HG03066 (cell line): ENCODE measurements around the gene HERC4.
"Not testable (repeated sequence)": the region's sequence is repeated elsewhere in the genome, so short reads cannot be mapped to it uniquely, and the experiment has no call there.

Source experiments
- ATAC-seq: cut with Tn5 transposase; IDR thresholded peaks from one replicate; pipeline ENCODE4 v1.9.1; 2021; ENCODE audit warnings: low read depth; ENCODE audit not compliant: unreplicated experiment

The HERC4 gene

DNA sequence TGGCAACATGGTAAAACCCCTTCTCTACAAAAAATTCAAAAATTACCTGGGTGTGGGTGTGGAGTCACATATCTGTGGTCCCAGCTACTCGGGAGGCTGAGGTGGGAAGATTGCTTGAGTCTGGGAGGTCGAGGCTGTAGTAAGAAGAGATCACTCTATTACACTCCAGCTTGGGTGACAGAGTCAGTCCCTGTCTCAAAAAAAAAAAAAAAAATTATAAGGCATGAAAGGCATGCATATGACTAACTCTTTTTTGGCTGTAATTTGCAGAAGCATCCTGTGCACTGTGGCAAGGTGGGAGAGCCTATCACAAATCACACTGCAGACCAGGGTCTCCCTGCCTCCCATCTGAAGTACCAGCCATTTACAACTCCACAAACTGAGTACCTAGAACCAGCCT is 20.1 kb upstream of the HERC4 start:
- ATAC-seq: no peak

DNA sequence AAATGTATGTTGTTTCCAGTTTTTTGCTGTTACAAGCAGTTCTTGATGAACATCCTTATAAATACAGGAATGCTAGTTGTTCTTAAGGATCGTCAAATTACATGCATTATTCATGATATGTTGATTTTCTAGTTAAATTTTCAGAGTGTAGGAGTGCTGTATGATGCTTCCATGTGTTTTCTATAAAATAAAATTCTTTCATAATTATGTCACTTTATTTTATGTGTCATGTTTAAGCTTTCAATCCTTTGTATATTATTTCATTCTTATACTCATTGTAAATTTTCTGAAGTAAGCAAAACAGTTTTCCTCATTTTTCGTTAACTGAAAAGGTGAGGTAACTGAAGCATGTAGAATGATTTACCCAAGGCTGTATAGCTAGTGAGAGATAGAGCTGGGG is 17.4 kb upstream of the HERC4 start:
- ATAC-seq: no peak

GRCh38 chr10:68090586-68090985 is 15.5 kb upstream of the HERC4 start:
- ATAC-seq: no peak

DNA sequence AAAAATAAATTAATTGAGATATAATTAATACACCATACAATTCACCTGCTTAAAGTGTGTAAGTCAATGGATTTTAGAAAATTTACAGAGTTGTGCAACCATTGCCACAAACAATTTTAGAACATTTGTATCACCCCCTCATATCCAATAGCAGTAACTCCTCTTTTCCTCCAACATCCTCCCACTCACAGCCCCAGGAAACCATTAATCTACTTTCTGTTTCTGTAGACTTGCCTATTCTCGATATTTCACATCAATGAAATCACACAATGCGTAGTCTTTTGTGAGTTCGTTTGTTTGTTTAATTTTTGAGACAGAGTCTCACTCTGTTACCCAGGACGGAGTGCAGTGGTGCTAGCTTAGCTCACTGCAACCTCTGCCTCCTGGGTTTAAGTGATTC is 13.7 kb upstream of the HERC4 start:
- no peak for ATAC-seq

- no peak for ATAC-seq
Measured at GRCh38 chr10:68087685-68088401, 12.8 kb upstream of the HERC4 start.

- ATAC-seq: no peak
Measured at GRCh38 chr10:68086910-68087684, 12.0 kb upstream of the HERC4 start.

GRCh38 chr10:68086011-68086410 is 10.9 kb upstream of the HERC4 start:
- no peak for ATAC-seq

- no peak for ATAC-seq
Measured at GRCh38 chr10:68084469-68084868, 9.4 kb upstream of the HERC4 start.

GRCh38 chr10:68083953-68084352 is 8.9 kb upstream of the HERC4 start:
- ATAC-seq: no peak

DNA sequence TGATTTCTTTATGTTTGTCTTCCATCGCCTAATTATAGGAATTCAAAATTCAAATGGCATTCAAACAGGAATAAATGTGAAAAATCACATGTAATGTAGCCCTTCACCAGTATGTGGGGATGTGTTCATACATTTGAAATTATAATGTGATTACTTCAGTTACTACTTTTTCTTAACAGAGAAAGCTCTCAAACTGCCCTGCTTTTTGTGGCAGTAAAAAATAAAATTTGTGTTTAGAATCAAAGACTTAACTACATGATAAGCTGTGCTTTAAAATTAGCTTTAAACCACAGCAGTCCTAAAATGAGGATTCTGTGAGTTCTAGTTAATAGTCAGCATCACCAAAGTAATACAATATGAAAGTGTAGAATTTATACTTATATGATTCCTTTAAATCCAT is 7.8 kb upstream of the HERC4 start:
- ATAC-seq: no peak

DNA sequence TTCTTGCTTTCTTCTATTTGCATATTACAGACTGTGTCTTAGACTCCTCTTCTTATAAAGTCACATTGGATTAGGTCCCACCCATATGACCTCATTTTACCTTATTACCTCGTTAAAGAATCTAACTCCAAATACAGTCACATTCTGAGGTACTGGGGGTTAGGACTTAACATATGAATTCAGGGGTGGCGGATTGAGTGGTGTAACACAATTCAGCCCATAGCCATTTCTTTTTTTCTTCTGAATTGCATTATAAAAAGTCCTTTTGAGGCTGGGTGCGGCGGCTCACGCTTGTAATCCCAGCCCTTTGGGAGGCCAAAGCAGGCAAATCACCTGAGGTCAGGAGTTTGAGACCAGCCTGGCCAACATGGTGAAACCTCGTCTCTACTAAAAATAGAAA is 6.8 kb upstream of the HERC4 start:
- ATAC-seq: no peak

- ATAC-seq: no peak
Measured at GRCh38 chr10:68080853-68081431, 5.9 kb upstream of the HERC4 start.

DNA sequence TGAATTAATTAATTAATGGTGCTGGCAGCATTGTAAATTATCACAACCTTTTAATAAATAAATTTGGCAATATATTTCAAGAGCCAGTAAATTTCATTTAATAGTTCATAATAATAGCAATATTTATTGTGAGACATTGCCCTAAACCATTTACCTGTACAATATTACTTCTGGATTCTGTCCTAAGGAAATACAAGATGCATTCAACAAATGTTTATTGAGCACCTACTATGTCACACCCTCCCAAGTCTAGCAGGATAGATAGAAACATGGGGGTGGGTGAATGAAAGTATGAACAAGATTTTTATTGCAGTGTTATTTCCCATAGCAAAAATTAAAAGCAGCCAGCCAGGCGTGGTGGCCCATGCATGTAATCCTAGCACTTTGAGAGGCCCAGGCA is 4.4 kb upstream of the HERC4 start:
- ATAC-seq: no peak

GRCh38 chr10:68077026-68077425 is 1.9 kb upstream of the HERC4 start:
- ATAC-seq: no peak

GRCh38 chr10:68076081-68076480 is 998 bp upstream of the HERC4 start:
- not testable (repeated sequence) for ATAC-seq

DNA sequence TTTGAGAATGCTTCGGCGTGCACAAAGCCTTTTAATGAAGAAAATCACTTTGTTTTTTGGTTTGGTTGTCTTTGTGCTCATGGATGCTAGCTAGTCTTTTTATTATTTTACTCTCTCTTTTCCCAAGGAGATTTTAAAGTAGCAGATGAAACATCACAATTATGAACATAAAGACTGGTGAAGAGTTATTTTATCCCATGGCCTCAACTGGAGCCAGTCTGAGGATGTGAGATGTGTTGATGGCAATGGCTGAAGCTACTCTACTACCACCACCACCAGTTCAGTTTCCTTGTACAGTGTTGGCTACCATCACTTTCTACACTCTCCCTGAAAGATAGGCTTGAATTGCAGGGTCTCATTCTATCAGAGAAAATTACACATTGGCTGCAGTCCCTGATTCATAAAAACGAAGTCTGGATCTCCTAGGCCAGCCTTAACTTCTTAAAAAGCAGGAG is 494 bp upstream of the HERC4 start:
- ATAC-seq: no peak

- ATAC-seq: no peak
Measured at GRCh38 chr10:68074031-68074774, 880 bp downstream of the HERC4 start.

DNA sequence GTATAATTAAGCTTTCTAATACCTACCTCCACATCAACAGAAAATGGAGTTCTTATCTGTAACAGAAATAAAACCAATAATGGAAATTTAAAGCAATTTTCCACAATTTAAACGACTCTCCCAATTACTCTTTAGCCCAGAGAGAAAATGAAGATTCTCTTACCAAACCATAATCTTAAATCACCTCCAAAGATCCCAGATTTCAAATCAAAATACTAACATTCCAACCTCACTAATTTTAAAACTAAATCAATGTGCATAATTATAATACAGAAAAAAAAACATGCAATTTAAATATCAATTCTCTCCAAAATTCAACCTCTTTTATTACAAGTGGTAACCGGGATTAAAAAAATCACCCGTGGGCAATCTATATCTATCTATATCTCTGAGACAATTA is 1.5 kb downstream of the HERC4 start:
- ATAC-seq: no peak

- no peak for ATAC-seq
Measured at GRCh38 chr10:68067508-68067907, 7.6 kb downstream of the HERC4 start.

DNA sequence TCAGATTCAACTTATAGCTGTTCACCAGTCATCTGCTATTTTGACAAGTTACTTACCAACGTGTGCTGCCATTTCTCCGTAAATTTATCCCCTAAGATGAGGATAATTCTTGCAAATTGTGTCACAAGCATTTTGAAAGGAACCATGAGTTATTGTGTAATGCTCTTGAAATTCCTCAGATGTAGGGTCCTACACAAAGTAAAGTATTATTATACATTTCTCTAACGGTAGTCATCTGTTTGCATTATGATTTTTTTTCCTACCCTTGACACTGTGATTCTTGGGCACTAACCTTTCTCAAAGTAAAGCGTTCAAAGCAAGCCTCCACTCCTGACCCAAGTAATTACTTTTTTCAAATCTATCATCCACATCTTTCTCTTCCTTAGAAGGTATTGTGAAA is 8.1 kb downstream of the HERC4 start:
- ATAC-seq: no peak

GRCh38 chr10:68053553-68053952 is 21.5 kb downstream of the HERC4 start:
- no peak for ATAC-seq
